ENCODE data around the gene PLAC8L1. TPM values are rescaled to one million over a fixed set of nuclear protein-coding genes. Genes with fewer than 3 reads are reported as not detected.
A peak's percentile ranks its signal among the peaks of the same experiment; 100 is the strongest.

The PLAC8L1 gene
- total RNA-seq, 1 donor from 2014 or later = 0.20 TPM

DNA sequence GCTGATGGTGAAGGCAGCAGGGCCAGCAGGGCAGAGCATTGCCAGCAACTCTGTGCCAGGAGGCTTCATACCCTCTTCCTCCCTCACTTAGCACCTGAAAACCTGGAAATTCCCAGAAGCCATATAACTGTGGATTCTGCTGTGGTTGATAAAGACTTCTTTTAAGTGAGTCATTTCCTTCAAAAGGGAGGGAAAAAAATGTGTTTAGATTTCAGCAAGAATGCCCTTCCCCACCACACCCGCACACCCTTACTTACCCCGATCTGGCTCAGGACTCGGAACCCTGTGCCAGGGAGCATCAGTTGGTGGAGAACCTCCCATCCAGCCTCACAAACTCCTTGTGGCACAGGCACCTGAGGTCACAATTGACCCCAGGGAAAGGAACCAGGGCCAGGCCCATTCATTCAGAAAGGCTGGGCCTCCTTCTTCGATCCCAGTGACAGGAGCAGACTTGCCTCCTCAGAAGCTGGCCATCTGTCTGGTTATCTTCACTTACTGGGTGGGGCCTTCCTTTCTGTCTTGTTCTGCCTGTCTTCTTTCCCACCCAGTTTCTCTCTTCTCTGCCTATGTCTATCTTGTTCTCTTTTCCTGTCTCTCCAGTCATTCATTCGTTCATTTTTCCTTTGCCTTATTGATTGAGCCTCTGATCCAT lies 62.6 kb downstream of the PLAC8L1 start:
- DNase-seq (ENCODE audit: low read depth in 2 of 2) = peak in 1 of 2 donors; percentile 77

DNA sequence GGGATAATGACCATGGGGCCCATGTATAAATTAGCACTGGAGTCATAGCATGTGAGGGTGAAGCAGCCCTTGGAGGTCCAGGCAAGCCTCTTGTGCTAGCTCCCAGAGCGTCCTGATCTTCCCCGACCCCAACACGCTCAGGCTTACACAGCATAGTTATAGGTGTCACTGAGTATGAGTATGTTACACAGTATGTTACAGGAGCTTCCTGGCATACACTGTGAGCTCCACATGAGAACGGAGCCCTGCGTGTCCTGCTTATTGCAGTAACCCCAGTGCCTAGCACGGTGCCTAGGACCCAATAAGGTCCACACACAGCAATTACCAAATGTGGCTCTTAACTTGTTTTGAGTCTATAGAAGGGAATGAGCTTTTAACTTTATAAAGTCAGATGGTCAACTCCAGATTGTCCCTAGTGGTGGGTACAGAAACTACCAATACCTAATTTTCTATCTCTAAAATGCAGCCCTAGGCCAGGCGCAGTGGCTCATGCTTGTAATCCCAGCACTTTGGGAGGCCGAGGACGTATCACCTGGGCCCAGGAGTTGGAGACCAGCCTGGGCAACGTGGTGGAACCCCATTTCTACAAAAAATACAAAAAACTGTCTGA lies 64.1 kb downstream of the PLAC8L1 start:
- DNase-seq (ENCODE audit: low read depth in 2 of 2) = peak in 1 of 2 donors; percentile 13

- DNase-seq (ENCODE audit: low read depth in 2 of 2) = no peak
Measured at GRCh38 chr5:146040527-146040926, 64.8 kb downstream of the PLAC8L1 start.

GRCh38 chr5:146039420-146039819 lies 66.0 kb downstream of the PLAC8L1 start:
- DNase-seq (ENCODE audit: low read depth in 2 of 2) = no peak

- DNase-seq (ENCODE audit: low read depth in 2 of 2) = no peak
Measured at GRCh38 chr5:146034605-146035004, 70.8 kb downstream of the PLAC8L1 start.

Other genes with a start within 250 kb of the PLAC8L1 start
- gene GRXCR2, start 232.6 kb downstream of the PLAC8L1 start, total RNA-seq = not detected in 2 replicates
- 0.22 TPM in 1 of 2 replicates, not detected in the other for gene SH3RF2, start 169.0 kb downstream of the PLAC8L1 start, total RNA-seq
- gene LARS1, start 77.1 kb upstream of the PLAC8L1 start, total RNA-seq = 74.1 and 98.8 TPM in 2 replicates
- gene RBM27, start 98.0 kb upstream of the PLAC8L1 start, total RNA-seq = 12.9 and 16.9 TPM in 2 replicates
- gene POU4F3, start 233.3 kb upstream of the PLAC8L1 start, total RNA-seq = under 0.01 and 0.22 TPM in 2 replicates